Lower leg skin (tissue), 3 donors: ENCODE measurements around the gene WWOX.

Source experiments
- POLR2A ChIP-seq, 2 donors: fragments of 450-650 bp; IDR thresholded peaks; one replicate each; pipeline ENCODE4 v1.6.1; 2016 to 2017; ENCODE audit warnings: antibody characterized with exemption in 2 of 2, mild to moderate bottlenecking in 1 of 2, moderate library complexity in 1 of 2
- TF ChIP-seq, protein P1 (sequence below), 3 donors: fragments of 450-650 bp; IDR thresholded peaks; one replicate each; pipeline ENCODE4 v1.5.1; 2016; ENCODE audit warnings: antibody characterized with exemption in 3 of 3, mild to moderate bottlenecking in 3 of 3, moderate library complexity in 2 of 3

GRCh38 chr16:78431701-78432100 is 332.2 kb downstream of the WWOX start:
- TF ChIP-seq, protein P1, sequence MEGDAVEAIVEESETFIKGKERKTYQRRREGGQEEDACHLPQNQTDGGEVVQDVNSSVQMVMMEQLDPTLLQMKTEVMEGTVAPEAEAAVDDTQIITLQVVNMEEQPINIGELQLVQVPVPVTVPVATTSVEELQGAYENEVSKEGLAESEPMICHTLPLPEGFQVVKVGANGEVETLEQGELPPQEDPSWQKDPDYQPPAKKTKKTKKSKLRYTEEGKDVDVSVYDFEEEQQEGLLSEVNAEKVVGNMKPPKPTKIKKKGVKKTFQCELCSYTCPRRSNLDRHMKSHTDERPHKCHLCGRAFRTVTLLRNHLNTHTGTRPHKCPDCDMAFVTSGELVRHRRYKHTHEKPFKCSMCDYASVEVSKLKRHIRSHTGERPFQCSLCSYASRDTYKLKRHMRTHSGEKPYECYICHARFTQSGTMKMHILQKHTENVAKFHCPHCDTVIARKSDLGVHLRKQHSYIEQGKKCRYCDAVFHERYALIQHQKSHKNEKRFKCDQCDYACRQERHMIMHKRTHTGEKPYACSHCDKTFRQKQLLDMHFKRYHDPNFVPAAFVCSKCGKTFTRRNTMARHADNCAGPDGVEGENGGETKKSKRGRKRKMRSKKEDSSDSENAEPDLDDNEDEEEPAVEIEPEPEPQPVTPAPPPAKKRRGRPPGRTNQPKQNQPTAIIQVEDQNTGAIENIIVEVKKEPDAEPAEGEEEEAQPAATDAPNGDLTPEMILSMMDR (IDR thresholded peaks at IDR 0.05) = no peak
- TF ChIP-seq POLR2A (IDR thresholded peaks at IDR 0.05) = no peak
